ENCODE data around the gene CCDC74B. TPM values are rescaled to one million over a fixed set of nuclear protein-coding genes. Genes with fewer than 3 reads are reported as not detected.
"Not testable (repeated sequence)": the region's sequence is repeated elsewhere in the genome, so short reads cannot be mapped to it uniquely, and the experiment has no call there.

CCDC74B gene
- total RNA-seq, 2 donors from 2014 or later, result 0.99 to 2.2 TPM

DNA sequence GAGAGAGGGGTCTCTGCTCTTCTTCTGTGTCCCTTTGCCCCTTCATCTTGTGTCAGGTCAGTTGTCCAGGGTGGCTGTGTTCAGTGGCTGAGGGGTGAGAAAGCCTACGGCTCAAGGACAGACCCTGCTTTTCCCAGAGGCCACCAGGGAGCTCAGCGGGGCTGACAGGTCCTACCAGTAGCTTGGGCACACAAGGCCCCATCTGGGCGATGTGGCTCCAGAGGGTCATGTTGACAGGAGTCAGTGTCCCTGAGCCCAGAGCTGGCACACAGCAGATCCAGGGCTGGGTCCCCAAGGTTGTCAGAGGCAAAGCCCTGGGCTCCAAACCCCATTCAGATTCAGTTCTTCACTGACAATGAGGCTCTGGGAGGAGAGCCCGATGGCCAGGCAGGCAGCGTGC is 7.8 kb downstream of the CCDC74B start:
- H3K4me3 Mint-ChIP-seq; ATAC-seq (replicated peaks in 1 of 2); DNase-seq; H3K4me1 Mint-ChIP-seq (ENCODE audit: low read depth); H3K36me3 Mint-ChIP-seq (ENCODE audit: insufficient read depth in 2 of 2); H3K27ac Mint-ChIP-seq; H3K9me3 Mint-ChIP-seq; H3K27me3 Mint-ChIP-seq (ENCODE audit: low read depth): not testable (repeated sequence)

DNA sequence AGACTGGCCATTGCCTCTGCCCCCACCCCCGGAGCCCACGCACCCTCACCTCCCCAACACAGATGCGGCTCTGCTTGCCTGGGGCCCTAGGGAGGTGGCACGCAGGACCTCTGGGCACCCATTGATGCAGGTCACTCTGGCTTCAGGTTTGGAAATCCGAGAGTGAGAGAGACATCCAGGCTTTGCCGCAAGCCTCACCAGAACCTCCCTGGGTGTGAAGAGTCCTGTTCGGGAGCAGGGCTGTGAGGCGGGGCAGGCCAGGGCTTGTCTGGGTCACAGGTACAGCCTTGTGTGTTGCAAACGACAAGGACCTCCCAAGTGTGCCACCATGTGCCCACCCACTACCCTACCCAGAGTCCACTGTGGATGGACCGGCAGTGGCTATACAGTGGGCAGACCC is 8.4 kb downstream of the CCDC74B start:
- DNase-seq; H3K9me3 Mint-ChIP-seq; ATAC-seq (replicated peaks in 1 of 2); H3K27ac Mint-ChIP-seq; H3K4me1 Mint-ChIP-seq (ENCODE audit: low read depth); H3K36me3 Mint-ChIP-seq (ENCODE audit: insufficient read depth in 2 of 2); H3K4me3 Mint-ChIP-seq; H3K27me3 Mint-ChIP-seq (ENCODE audit: low read depth): not testable (repeated sequence)

DNA sequence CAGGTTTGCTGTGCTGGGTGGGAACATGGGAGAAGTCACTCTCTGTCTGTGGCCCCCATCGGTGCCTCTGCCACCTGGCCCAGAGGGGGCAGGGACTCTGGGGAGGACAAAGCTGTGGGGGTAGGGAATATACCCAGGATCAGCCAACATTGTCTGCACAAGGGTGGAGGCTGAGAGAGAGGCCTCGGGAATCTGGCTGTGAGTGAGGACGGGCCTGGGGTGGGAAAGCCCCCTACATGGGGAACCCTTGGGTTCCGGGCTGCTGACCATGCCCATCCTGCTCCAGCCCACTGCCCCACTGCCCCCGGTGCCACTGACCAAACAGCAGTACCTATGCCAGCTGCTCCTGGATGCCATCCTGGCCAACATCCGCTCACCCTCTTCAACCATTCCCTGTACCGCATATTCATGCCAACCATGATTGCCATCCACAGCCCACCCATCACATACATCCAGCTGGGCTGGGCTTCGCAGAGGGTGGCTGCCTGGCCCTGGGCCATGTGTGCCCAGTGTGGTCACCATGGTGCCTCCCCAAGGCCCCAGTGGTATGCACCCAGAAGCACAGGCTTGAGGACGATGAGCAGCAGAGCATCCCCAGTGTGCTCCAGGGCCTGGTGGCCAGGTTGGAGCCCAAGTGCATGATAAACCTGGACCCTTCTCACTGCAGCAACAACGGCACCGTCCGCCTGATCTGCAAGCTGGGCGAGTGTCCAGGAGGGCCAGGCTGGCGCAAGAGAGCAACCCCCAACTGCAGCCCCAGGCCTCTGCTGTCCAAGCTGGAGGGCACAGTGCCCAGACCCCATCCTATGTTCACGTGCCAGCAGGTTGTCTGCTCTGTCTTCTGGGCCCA is 9.0 kb downstream of the CCDC74B start:
- Mint-ChIP-seq H3K4me1 (ENCODE audit: low read depth) (no peaks in the 10 kb centered on the region), H3K36me3 (ENCODE audit: insufficient read depth in 2 of 2) (no peaks in the 10 kb centered on the region), H3K4me3 (no peak overlapping the region), H3K27me3 (ENCODE audit: low read depth) (no peaks in the 10 kb centered on the region), H3K27ac (no peak overlapping the region), H3K9me3 (no peaks in the 10 kb centered on the region)
- ATAC-seq (replicated peaks in 1 of 2) (no peak), DNase-seq (no peak)

DNA sequence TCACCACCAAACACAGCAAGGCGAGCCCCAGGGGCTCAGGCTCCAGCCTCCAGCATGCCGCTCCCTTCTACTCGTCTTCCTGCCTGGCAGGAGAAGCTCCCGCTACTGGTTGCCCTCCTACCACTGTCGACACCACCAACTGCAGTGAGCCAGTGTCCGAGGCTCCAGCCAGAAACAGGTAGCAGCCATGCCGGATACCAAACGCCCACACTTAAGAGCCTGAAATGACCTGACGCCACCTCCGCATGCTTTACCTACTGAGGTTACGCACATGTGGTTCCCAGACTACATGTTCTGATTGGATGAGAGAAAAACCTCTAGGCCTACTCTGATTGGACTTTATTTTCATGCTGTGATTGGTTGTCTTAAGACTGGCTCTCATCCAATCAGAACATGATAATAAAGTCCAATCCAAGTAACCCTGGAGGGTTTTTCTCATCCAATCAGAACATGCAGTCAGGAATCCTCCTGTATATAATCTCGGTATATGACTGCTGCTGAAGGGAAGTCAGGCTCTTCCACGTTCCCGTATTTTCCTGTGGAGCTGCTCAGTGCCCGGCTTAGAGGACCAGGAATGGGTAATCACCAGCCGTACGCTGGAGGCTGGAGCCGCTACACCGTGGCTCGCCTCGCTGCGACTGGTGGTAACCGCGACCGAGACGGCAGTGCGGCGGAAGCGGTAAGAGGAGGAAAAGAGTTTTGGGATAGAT is 15.6 kb downstream of the CCDC74B start, which contains the start of gene POTEF:
POTEF (minus strand) TSS at position 103 of the 710 bp plus-strand sequence. CDS start 8,707 bp downstream, outside the sequence.
- not testable (repeated sequence) for H3K4me3 Mint-ChIP-seq

DNA sequence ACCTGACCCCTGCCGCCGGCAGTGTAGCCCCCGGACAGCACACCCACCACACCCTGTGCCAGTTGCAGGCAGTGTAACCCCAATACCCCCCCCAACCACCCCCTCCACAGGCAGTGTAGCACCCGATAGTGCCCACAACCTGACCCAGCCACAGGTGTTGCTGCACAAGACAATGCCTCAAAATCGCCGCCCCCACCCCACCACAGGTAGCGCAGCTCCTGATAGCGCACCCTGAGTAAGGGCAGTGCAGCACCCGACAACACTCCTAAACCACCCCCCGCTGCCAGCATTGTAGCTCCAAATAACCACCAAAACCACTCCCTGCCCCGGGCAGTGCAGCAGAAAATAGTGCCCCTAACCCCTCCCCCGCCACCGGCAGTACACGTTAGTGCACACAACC is 16.4 kb downstream of the CCDC74B start:
- H3K27ac Mint-ChIP-seq; H3K36me3 Mint-ChIP-seq (ENCODE audit: insufficient read depth in 2 of 2); H3K27me3 Mint-ChIP-seq (ENCODE audit: low read depth); ATAC-seq (replicated peaks in 1 of 2); H3K4me3 Mint-ChIP-seq; DNase-seq; H3K9me3 Mint-ChIP-seq; H3K4me1 Mint-ChIP-seq (ENCODE audit: low read depth): not testable (repeated sequence)

More for the DNA sequence above, 15.6 kb downstream of the CCDC74B start, which contains the start of gene POTEF:
- not testable (repeated sequence) for ATAC-seq (replicated peaks in 1 of 2); H3K27ac Mint-ChIP-seq; H3K4me1 Mint-ChIP-seq (ENCODE audit: low read depth); H3K36me3 Mint-ChIP-seq (ENCODE audit: insufficient read depth in 2 of 2); H3K27me3 Mint-ChIP-seq (ENCODE audit: low read depth); DNase-seq; H3K9me3 Mint-ChIP-seq

DNA sequence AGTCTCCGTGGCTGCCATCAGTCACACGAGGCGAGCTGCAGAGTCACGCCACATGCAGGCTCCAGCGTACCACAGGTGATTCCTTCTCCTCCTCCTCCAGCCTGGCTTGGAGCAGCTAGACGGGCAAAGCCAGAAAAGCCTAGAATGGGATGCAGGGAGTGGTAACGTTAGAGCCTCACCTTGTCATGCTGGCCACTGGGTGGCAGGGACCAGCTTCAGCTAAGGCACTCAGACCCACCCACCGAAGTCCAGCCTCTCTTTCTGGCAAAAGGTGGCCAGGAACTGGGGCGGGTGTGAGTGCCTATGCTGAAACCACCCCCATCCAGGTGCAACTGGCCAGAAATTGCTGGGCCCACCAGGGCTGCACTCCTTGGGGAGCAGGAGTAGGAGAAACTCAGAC is 17.2 kb downstream of the CCDC74B start:
- H3K9me3 Mint-ChIP-seq; H3K27me3 Mint-ChIP-seq (ENCODE audit: low read depth); H3K36me3 Mint-ChIP-seq (ENCODE audit: insufficient read depth in 2 of 2); H3K4me1 Mint-ChIP-seq (ENCODE audit: low read depth); ATAC-seq (replicated peaks in 1 of 2); DNase-seq; H3K4me3 Mint-ChIP-seq; H3K27ac Mint-ChIP-seq: not testable (repeated sequence)

DNA sequence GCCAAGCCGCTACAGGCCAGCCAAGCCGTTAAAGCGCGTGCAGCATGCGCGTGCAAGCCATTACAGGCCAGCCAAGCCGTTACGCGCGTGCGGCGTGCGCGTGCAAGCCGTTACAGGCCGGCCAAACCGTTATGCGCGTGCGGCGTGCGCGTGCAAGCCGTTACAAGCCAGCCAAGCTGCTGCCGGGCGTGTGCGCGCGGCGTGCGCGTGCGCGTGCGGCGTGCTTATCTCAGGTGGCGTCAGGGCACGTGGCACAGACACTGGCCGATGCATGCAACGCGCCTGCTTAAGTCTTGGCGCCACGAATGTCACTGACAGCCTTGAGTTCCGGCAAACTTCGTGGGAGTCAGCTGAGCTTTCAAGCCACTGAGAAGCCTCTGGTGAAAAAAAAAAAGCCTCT is 24.0 kb downstream of the CCDC74B start:
- H3K27ac Mint-ChIP-seq; H3K27me3 Mint-ChIP-seq (ENCODE audit: low read depth); H3K9me3 Mint-ChIP-seq; DNase-seq; H3K36me3 Mint-ChIP-seq (ENCODE audit: insufficient read depth in 2 of 2); ATAC-seq (replicated peaks in 1 of 2); H3K4me3 Mint-ChIP-seq; H3K4me1 Mint-ChIP-seq (ENCODE audit: low read depth): not testable (repeated sequence)

DNA sequence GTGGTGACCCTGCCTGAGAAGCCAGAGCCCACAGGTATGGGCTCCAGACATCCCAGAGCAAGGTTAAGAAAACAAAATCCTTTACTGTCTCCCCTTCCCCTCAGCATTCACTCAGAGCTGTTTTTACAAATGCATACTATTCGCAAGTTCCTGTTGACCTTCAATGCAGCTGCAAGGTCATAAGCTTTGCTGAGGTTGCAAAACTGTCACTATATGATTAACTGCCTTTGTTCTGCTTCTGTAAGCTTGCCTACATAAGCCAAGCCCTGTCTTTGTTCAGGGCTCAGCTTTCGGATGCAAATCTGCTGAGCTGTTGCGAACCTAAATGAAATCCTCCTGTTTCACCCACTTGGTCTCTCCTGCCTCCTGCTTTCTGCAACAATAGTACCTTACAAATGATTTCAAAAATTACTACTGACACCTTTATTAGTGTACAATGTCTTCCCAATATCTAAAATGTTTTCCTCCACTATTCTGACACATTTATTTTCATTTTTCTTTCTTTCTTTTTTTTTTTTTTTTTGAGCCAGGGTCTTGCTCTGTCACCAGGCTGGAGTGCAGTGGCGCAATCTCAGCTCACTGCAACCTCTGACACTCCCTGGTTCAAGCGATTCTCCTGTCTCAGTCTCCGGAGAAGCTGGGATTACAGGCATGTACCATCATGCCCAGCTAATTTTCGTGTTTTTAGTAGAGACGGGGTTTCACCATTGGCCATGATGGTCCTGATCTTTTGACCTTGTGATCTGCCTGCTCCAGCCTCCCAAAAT is 42.1 kb downstream of the CCDC74B start:
- H3K9me3 Mint-ChIP-seq; H3K27me3 Mint-ChIP-seq (ENCODE audit: low read depth); H3K4me3 Mint-ChIP-seq; H3K4me1 Mint-ChIP-seq (ENCODE audit: low read depth); H3K36me3 Mint-ChIP-seq (ENCODE audit: insufficient read depth in 2 of 2); ATAC-seq (replicated peaks in 1 of 2); DNase-seq; H3K27ac Mint-ChIP-seq: not testable (repeated sequence)

Other genes with a start within 250 kb of the CCDC74B start
- under 1 TPM in 1 of 2 donors, not detected in 1; 0.14 TPM for gene RAB6C, start 165.4 kb downstream of the CCDC74B start, total RNA-seq
- not detected for gene POTEF, start 15.9 kb downstream of the CCDC74B start, total RNA-seq
- gene SMPD4, start 36.5 kb upstream of the CCDC74B start, total RNA-seq, result 10 to 100 TPM; 68.1 to 78.8 TPM
- gene MZT2B, start 37.1 kb upstream of the CCDC74B start, total RNA-seq, result 100 to 1,000 TPM; 324 to 329 TPM
- not detected for gene TUBA3E, start 53.3 kb upstream of the CCDC74B start, total RNA-seq
- 10 to 100 TPM; 77.4 to 95.4 TPM for gene IMP4, start 197.8 kb upstream of the CCDC74B start, total RNA-seq
- 10 to 100 TPM; 48.8 to 50.7 TPM for gene PTPN18, start 210.9 kb upstream of the CCDC74B start, total RNA-seq

All from activated T-cell treated with anti-CD3 and anti-CD28 coated beads, Interleukin-2, amount 50 U/mL, for 72 hours (primary cell).